NB4 (cell line): ENCODE data around the gene BUD13.

Source experiments
- DNase-seq: peaks from one replicate; pipeline ENCODE4 v3.0.0; 2010; ENCODE audit warnings: low read depth
- H3K4me3 ChIP-seq: one replicate; pipeline ENCODE4 v1.5.1; 2011; ENCODE audit warnings: mild to moderate bottlenecking, low read depth, low read length, moderate library complexity
- MYC ChIP-seq: IDR thresholded peaks from 2 replicates; pipeline ENCODE4 v1.6.1; 2011; ENCODE audit warnings: low read depth, low read length
- POLR2A ChIP-seq: IDR thresholded peaks from 2 replicates; pipeline ENCODE4 v1.6.1; 2011; ENCODE audit warnings: mild to moderate bottlenecking; ENCODE audit not compliant: insufficient read length; ENCODE audit errors: extremely low read depth
- TF ChIP-seq, protein P1 (sequence below): IDR thresholded peaks from one replicate; pipeline ENCODE4 v1.5.1; 2012; ENCODE audit warnings: low read depth, low read length
- TF ChIP-seq, protein P2 (sequence below): IDR thresholded peaks from 2 replicates; pipeline ENCODE4 v1.6.1; 2011; ENCODE audit warnings: low read depth, low read length

Gene BUD13

GRCh38 chr11:116813781-116814471, 41.1 kb upstream of the BUD13 start:
- DNase-seq: peak; percentile 1
- TF ChIP-seq POLR2A (no peak), MYC (no peak)
- TF ChIP-seq, protein P1, sequence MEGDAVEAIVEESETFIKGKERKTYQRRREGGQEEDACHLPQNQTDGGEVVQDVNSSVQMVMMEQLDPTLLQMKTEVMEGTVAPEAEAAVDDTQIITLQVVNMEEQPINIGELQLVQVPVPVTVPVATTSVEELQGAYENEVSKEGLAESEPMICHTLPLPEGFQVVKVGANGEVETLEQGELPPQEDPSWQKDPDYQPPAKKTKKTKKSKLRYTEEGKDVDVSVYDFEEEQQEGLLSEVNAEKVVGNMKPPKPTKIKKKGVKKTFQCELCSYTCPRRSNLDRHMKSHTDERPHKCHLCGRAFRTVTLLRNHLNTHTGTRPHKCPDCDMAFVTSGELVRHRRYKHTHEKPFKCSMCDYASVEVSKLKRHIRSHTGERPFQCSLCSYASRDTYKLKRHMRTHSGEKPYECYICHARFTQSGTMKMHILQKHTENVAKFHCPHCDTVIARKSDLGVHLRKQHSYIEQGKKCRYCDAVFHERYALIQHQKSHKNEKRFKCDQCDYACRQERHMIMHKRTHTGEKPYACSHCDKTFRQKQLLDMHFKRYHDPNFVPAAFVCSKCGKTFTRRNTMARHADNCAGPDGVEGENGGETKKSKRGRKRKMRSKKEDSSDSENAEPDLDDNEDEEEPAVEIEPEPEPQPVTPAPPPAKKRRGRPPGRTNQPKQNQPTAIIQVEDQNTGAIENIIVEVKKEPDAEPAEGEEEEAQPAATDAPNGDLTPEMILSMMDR: no peak
- TF ChIP-seq, protein P2, sequence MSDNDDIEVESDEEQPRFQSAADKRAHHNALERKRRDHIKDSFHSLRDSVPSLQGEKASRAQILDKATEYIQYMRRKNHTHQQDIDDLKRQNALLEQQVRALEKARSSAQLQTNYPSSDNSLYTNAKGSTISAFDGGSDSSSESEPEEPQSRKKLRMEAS: no peak
- H3K4me3 ChIP-seq: no peak overlapping the region

GRCh38 chr11:116813170-116813569, 40.4 kb upstream of the BUD13 start:
- no peak overlapping the region for H3K4me3 ChIP-seq
- TF ChIP-seq, protein P1: no peak
- TF ChIP-seq MYC: no peak
- TF ChIP-seq, protein P2: no peak
- no peak for TF ChIP-seq POLR2A
- no peak for DNase-seq

- no peak overlapping the region for H3K4me3 ChIP-seq
- no peak for DNase-seq
- TF ChIP-seq, protein P1: no peak
- TF ChIP-seq POLR2A (no peak), MYC (no peak)
- TF ChIP-seq, protein P2: no peak
Measured at GRCh38 chr11:116812109-116812508, 39.3 kb upstream of the BUD13 start.

GRCh38 chr11:116811194-116811593, 38.4 kb upstream of the BUD13 start:
- TF ChIP-seq, protein P2: no peak
- TF ChIP-seq MYC (no peak), POLR2A (no peak)
- TF ChIP-seq, protein P1: no peak
- no peak overlapping the region for H3K4me3 ChIP-seq
- peak; percentile 1 for DNase-seq

DNA sequence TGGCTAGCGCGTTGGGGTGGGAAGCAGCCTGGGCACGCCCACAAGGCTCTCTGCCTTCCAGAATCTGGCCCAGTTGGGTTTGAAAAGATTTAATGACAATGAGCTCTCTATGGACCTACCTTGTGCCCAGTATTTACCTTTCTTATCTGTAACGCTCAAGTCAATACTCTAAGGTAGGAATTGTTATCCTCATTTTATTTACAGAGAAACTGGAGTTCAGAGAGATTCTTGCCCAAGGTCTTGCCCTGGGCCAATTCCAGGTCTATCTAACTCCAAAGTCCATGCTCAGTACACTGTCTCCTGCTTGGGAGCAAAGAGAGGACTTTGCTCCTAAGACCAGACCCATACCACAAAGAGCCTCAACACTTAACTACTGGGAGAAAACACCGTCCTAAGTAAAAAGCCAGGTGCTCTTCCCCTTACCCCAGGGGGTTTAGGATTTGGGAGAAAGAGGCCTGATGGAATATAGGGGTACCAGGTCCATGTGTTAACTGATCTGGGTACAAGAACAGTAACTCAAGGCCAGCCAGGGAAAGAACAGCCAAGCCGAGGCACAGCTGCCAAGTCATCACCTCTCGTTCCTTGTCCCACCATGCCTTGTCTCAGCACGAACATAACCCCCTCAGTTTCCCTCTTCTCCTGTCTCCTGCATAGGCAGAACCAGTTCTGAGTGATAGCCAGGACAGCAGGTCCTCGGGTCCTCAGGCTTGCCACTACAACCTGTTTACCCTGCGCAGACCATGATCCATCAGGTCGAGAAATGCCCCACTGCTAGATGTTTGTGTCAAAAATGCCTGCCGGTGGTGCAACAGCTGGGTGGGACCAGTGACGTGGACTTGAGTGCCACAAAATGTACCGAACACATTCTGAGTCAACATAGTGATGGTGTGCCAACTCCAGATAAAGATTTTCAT, 35.7 kb upstream of the BUD13 start:
- no peak overlapping the region for H3K4me3 ChIP-seq
- no peak for DNase-seq
- TF ChIP-seq, protein P1: no peak
- TF ChIP-seq, protein P2: no peak
- TF ChIP-seq MYC (no peak), POLR2A (no peak)
